ENCODE measurements around the gene LCP2.

DNA sequence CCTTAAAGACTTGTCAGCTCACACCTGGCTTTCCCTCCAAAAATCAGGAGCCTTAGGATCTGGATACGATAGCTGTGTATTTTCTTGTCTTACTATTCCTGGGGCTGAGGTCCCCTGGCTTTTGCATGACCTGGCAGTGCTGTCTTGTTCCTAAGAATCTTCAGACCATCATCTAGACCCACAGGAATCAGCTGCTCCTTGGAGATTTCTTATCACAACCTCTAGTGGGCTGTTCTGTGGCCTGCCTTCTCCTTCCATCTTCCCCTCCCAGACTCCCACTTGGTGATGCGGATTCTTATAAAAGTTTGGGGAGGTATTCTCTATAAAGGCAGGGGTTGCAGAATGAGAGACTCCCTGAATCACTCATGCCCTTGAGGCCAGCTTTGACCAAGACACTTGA lies 21.4 kb downstream of the LCP2 start:
- TF ChIP-seq, protein P1, sequence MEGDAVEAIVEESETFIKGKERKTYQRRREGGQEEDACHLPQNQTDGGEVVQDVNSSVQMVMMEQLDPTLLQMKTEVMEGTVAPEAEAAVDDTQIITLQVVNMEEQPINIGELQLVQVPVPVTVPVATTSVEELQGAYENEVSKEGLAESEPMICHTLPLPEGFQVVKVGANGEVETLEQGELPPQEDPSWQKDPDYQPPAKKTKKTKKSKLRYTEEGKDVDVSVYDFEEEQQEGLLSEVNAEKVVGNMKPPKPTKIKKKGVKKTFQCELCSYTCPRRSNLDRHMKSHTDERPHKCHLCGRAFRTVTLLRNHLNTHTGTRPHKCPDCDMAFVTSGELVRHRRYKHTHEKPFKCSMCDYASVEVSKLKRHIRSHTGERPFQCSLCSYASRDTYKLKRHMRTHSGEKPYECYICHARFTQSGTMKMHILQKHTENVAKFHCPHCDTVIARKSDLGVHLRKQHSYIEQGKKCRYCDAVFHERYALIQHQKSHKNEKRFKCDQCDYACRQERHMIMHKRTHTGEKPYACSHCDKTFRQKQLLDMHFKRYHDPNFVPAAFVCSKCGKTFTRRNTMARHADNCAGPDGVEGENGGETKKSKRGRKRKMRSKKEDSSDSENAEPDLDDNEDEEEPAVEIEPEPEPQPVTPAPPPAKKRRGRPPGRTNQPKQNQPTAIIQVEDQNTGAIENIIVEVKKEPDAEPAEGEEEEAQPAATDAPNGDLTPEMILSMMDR (IDR thresholded peaks at IDR 0.05; ENCODE audit: insufficient read depth, low read length): no peak
- TF ChIP-seq POLR2AphosphoS5 (IDR thresholded peaks at IDR 0.05; ENCODE audit: low read depth) (no peak), SPI1 (IDR thresholded peaks at IDR 0.05; ENCODE audit: borderline replicate concordance, low read depth) (no peak)
- TF ChIP-seq, protein P2, sequence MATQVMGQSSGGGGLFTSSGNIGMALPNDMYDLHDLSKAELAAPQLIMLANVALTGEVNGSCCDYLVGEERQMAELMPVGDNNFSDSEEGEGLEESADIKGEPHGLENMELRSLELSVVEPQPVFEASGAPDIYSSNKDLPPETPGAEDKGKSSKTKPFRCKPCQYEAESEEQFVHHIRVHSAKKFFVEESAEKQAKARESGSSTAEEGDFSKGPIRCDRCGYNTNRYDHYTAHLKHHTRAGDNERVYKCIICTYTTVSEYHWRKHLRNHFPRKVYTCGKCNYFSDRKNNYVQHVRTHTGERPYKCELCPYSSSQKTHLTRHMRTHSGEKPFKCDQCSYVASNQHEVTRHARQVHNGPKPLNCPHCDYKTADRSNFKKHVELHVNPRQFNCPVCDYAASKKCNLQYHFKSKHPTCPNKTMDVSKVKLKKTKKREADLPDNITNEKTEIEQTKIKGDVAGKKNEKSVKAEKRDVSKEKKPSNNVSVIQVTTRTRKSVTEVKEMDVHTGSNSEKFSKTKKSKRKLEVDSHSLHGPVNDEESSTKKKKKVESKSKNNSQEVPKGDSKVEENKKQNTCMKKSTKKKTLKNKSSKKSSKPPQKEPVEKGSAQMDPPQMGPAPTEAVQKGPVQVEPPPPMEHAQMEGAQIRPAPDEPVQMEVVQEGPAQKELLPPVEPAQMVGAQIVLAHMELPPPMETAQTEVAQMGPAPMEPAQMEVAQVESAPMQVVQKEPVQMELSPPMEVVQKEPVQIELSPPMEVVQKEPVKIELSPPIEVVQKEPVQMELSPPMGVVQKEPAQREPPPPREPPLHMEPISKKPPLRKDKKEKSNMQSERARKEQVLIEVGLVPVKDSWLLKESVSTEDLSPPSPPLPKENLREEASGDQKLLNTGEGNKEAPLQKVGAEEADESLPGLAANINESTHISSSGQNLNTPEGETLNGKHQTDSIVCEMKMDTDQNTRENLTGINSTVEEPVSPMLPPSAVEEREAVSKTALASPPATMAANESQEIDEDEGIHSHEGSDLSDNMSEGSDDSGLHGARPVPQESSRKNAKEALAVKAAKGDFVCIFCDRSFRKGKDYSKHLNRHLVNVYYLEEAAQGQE (IDR thresholded peaks at IDR 0.05; ENCODE audit: insufficient replicate concordance, low read depth): no peak
